Measurements from ENCODE around the gene CKAP5. TPM values are rescaled to one million over a fixed set of nuclear protein-coding genes. Genes with fewer than 3 reads are reported as not detected.
A peak's percentile ranks its signal among the peaks of the same experiment; 100 is the strongest.

CKAP5 gene
- 106 and 123 TPM in 2 replicates for total RNA-seq (2014; rRNA removed; shearing (Covaris generic))

DNA sequence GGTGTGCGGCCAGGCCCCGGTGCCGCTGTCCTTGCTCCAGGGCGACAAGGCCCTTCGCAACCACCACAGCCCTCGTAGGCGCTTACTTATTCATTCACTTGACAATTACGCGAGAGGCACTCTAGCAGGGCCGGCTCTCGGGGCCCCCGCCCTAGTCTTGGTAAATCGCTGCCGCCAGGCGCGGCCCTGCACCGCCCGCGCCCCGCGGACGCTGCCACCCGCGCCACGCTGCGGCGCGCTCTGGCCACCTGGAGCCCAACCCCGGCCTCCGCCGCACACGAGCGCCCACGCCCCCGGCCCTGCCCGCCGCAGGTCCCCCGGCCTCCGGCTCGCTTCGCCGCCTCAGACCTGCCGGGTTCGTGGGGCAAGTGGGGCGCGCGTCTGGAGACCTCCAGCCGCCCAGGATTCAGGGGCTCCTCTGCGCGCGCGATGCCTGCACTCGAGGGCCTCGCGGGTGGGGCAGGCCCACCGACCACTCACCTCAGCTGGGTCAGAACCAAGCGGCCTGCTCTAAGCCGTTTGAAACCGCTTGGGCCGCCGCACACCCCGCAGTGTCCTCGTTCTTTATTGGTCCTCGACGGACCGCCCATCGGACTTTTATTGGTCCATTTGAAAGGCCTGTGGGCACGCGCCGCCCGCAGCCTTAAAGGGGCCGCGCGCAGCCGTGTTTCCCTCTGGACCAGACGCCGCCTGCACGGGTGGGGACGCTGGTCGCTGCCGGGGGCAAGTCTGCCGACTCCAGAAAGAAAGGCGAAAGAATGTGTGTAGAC is at the start of gene CKAP5:
TSS of gene CKAP5 (minus strand) at position 541 of the 770 bp plus-strand sequence. CDS start 25,049 bp downstream, outside the sequence.
- no peaks in the 10 kb centered on the region for H3K9me3 ChIP-seq (replicated peaks)
- peaks cover 22% of the 10 kb centered on the region for H3K4me1 ChIP-seq (replicated peaks)
- peak within 1 kb of the TSS; percentile 97 for H3K4me3 ChIP-seq
- H3K36me3 ChIP-seq: peaks cover 24% of the 10 kb centered on the region
- peak within 1 kb of the TSS; percentile 94 for H3K27ac ChIP-seq
- peak; percentile 86 to 91 for DNase-seq (ENCODE audit: low read depth in 1 of 2, low spot score in 2 of 2)
- H3K27me3 ChIP-seq (replicated peaks): no peaks in the 10 kb centered on the region

DNA sequence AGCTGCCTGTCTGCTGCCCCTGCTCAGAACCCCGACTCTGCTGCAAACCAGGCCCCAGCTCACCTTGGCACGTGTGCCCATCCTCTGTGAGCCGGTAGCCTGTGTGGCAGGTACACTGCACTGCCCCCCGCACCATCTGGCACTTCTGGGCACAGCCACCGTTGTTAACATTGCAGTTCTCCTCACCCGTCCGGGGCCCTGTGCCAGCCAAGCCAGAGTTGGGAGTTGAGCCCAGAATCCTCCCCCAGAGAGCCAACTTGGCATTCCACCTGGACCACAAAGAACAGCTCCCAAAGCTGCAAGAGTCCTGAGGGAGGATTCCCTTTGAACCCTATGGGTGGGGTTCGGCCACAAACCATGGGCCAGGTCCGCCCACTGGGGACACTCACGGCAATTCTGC is 49.7 kb upstream of the CKAP5 start:
- Histone ChIP-seq H3K27me3 (replicated peaks) (no peaks in the 10 kb centered on the region), H3K27ac (no peak overlapping the region), H3K9me3 (replicated peaks) (no peaks in the 10 kb centered on the region), H3K4me3 (no peak overlapping the region), H3K4me1 (replicated peaks) (no peaks in the 10 kb centered on the region), H3K36me3 (no peaks in the 10 kb centered on the region)
- no peak for DNase-seq (ENCODE audit: low read depth in 1 of 2, low spot score in 2 of 2)

DNA sequence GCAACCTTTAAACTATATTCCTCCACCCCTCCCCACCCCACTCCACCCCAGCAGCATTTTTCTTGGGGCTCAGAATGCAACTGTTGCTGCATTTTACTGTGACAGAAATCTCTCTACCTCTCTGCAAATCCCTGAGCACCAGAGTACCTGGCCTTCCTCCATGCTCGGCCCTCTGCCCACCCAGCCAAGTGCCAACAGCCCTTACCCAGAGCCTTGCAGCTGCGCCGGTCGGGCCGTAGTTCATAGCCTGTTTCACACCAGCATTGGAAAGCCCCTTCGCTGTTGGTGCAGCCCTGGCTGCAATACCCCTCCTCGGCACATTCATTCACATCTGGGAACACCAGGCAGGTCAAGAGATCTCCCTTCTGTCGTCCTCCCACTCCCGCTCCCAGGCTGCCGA is 48.9 kb upstream of the CKAP5 start:
- H3K36me3 ChIP-seq: no peaks in the 10 kb centered on the region
- no peaks in the 10 kb centered on the region for H3K27me3 ChIP-seq (replicated peaks)
- DNase-seq (ENCODE audit: low read depth in 1 of 2, low spot score in 2 of 2): no peak
- no peaks in the 10 kb centered on the region for H3K4me1 ChIP-seq (replicated peaks)
- H3K27ac ChIP-seq: no peak overlapping the region
- H3K9me3 ChIP-seq (replicated peaks): no peaks in the 10 kb centered on the region
- H3K4me3 ChIP-seq: no peak overlapping the region

DNA sequence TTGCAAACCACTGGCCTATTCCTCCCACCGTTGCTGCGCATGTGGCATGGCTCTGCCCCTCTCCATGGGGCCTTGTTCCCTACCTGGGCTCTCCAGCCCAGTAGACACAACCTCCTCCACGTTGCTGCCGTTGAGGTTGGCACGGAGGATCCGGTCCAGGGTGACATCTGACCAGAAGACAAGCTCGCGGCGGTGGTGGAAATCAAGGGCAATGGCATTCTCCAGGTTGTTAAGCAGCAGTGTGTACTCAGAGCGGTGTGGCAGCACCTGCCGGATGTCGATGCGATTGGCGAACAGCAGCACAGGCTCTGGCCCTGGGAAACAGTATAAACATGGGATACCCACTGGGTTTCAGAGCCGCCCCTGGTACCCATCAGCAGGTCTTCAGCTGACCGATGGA is 48.4 kb upstream of the CKAP5 start:
- no peaks in the 10 kb centered on the region for H3K4me1 ChIP-seq (replicated peaks)
- H3K36me3 ChIP-seq: no peaks in the 10 kb centered on the region
- no peak overlapping the region for H3K4me3 ChIP-seq

DNA sequence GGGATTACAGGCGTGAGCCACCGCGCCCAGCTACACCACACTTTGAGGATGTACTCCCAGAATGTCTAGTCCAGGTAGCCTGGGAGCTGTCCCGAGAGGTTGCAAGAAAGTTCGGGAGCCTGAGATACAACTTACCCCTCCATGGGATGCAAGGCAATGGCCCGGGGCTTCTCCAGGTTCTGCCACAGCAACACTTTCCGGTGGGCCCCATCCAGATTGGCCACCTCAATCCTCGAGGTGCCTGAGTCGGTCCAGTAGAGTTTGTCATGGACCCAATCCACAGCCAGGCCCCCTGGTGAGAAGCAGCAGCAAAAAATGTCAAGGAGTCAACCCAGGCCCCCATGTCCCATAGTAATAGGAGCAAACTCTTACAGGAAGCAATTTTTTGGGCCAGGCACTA is 46.8 kb upstream of the CKAP5 start:
- Histone ChIP-seq H3K36me3 (no peaks in the 10 kb centered on the region), H3K4me3 (no peak overlapping the region), H3K27ac (no peak overlapping the region), H3K27me3 (replicated peaks) (no peaks in the 10 kb centered on the region), H3K9me3 (replicated peaks) (no peaks in the 10 kb centered on the region), H3K4me1 (replicated peaks) (no peaks in the 10 kb centered on the region)
- DNase-seq (ENCODE audit: low read depth in 1 of 2, low spot score in 2 of 2): no peak

More for the DNA sequence above, 48.4 kb upstream of the CKAP5 start:
- Histone ChIP-seq H3K27me3 (replicated peaks) (no peaks in the 10 kb centered on the region), H3K27ac (no peak overlapping the region), H3K9me3 (replicated peaks) (no peaks in the 10 kb centered on the region)
- no peak for DNase-seq (ENCODE audit: low read depth in 1 of 2, low spot score in 2 of 2)

DNA sequence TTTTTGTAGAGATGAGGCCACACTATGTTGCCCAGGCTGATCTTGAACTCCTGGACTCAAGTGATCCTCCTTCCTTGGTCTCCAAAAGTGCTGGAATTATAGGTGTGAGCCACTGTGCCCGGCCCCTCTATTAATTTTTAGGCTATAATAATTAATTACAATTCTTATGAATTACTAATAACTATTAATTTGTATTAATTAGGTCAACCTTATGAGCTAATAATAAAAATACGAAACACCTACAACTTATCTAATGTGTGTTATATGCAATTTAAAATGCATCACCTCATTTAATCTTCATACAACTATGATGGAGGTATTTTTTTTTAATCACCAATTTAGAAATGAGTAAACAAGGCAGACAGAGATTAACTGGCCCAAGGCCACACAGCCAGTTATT is 46.0 kb upstream of the CKAP5 start:
- no peak overlapping the region for H3K4me3 ChIP-seq
- no peaks in the 10 kb centered on the region for H3K27me3 ChIP-seq (replicated peaks)
- no peak for DNase-seq (ENCODE audit: low read depth in 1 of 2, low spot score in 2 of 2)
- no peaks in the 10 kb centered on the region for H3K9me3 ChIP-seq (replicated peaks)
- H3K36me3 ChIP-seq: no peaks in the 10 kb centered on the region
- no peak overlapping the region for H3K27ac ChIP-seq
- H3K4me1 ChIP-seq (replicated peaks): no peaks in the 10 kb centered on the region

DNA sequence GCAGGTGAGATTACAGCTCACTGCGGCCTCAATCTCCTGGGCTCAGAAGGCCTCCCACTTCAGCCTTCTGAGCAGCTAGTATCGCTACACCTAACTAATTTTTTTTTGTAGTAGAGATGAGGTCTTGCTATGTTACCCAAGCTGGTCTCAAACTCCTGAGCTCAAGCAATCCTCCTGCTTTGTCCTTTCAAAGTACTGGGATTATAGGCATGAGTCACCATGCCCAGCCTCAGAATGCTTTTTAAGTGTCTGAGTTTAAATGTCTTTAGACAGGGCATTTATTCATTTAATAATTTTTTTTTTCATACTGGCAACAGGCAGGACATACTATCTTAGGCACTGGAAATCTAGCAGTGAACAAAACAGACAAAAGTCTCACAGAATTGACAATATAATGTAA is 44.6 kb upstream of the CKAP5 start:
- no peaks in the 10 kb centered on the region for H3K4me1 ChIP-seq (replicated peaks)
- H3K9me3 ChIP-seq (replicated peaks): no peaks in the 10 kb centered on the region
- H3K27ac ChIP-seq: no peak overlapping the region
- no peak for DNase-seq (ENCODE audit: low read depth in 1 of 2, low spot score in 2 of 2)
- H3K4me3 ChIP-seq: no peak overlapping the region
- no peaks in the 10 kb centered on the region for H3K36me3 ChIP-seq
- H3K27me3 ChIP-seq (replicated peaks): no peaks in the 10 kb centered on the region

DNA sequence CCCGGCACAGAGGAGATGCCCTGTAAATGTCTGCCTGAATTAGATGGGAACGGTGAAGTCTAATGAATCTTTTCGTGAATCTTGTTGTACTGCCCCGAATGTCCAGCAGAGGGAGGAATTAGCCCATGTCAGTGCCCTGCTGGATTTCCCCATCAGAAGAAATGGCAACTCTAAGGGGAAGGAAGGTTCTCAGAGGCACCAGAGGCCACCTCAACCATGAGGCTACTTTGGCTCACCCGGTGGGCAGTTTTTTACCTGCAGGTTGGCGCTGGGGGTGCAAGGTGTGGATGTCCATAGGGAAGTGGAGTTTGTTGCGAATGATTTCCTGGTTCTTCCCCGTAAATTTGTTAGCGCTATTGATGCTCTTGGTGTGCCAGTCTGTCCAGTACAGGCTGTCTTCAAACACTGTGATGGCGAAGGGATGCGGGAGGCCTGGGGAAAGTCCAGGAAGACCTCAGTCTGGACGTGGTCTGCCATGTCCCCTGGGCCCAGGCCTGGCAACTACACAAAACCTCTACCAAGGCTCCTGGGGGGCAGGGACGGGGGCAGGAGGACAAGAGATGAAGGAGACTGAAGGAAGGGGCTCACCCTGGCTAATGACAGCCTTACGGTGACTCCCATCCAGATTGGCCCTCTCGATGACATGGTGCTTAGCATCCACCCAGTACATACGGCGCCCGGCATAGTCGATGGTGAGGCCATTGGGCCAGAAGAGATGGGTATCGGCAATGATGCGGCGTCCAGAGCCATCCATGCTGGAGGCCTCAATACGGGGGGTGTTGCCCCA is 43.8 kb upstream of the CKAP5 start:
- peak; percentile 54 to 73 for DNase-seq (ENCODE audit: low read depth in 1 of 2, low spot score in 2 of 2)
- H3K4me1 ChIP-seq (replicated peaks): no peaks in the 10 kb centered on the region
- H3K36me3 ChIP-seq: no peaks in the 10 kb centered on the region

DNA sequence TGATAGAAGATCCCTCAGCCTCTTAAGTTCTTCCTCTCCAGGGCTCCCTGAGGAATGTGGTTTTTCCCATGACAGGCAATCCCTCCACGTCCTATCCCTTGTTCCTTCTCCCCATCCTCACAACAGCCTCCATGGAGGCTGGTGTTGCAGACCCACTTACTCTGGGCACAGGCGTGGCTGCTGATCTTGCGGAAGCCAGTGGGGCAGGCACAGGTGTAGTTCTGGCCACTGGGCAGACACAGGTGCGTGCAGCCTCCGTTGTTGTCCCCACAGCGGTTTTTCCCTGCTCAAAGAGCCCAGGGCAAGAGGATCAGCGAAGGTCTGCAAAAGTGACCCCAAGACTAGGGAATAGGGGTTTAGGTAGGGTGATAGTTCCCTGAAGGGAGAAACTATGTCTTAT is 43.2 kb upstream of the CKAP5 start:
- Histone ChIP-seq H3K36me3 (no peaks in the 10 kb centered on the region), H3K9me3 (replicated peaks) (no peaks in the 10 kb centered on the region), H3K27me3 (replicated peaks) (no peaks in the 10 kb centered on the region), H3K4me3 (no peak overlapping the region), H3K4me1 (replicated peaks) (no peaks in the 10 kb centered on the region), H3K27ac (no peak overlapping the region)
- DNase-seq (ENCODE audit: low read depth in 1 of 2, low spot score in 2 of 2): no peak

More for the DNA sequence above, 43.8 kb upstream of the CKAP5 start:
- Histone ChIP-seq H3K9me3 (replicated peaks) (no peaks in the 10 kb centered on the region), H3K27me3 (replicated peaks) (no peaks in the 10 kb centered on the region), H3K27ac (no peak overlapping the region), H3K4me3 (no peak overlapping the region)

DNA sequence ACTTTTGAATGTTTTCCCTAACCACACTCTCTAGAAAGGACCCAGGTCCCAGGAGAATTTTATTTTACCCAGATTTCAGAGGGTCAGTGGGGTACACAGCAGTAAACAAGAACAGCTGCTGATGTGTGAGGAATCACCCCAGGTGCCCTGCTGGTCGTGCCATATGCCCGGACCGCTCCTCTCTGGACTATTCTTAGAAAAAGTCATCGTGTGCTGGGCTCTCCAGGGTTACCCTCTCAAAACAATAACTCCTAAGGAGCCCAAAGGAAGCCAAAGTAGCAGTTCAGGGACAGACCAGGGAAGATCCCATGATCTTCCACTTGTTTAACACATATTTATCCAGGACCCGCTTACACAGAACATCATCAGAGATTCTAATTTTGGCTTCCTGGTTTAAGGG is 42.6 kb upstream of the CKAP5 start:
- no peak for DNase-seq (ENCODE audit: low read depth in 1 of 2, low spot score in 2 of 2)
- H3K27ac ChIP-seq: no peak overlapping the region
- H3K4me3 ChIP-seq: no peak overlapping the region
- H3K27me3 ChIP-seq (replicated peaks): no peaks in the 10 kb centered on the region
- no peaks in the 10 kb centered on the region for H3K36me3 ChIP-seq
- H3K9me3 ChIP-seq (replicated peaks): no peaks in the 10 kb centered on the region
- H3K4me1 ChIP-seq (replicated peaks): no peaks in the 10 kb centered on the region

DNA sequence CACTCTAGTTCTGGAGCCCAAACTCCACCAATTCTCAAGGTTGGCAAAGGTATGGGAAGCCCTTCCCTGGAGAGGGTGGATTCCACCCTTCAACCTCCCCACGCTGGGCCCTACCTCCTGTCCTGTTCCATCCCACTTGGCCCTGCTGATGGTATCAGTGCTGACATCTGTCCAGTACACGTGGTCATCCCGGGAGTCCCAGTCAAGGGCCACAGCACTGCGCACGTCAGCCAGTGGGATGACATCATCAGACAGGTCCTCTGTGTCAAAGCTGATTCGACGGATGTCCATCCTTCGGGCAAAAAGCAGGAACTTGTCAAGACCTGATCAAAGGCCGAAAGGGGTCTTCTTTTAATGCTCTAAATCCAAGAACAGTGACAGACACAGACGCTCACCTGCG is 40.1 kb upstream of the CKAP5 start:
- no peak overlapping the region for H3K27ac ChIP-seq
- H3K4me3 ChIP-seq: no peak overlapping the region
- no peak for DNase-seq (ENCODE audit: low read depth in 1 of 2, low spot score in 2 of 2)
- H3K36me3 ChIP-seq: no peaks in the 10 kb centered on the region
- no peaks in the 10 kb centered on the region for H3K4me1 ChIP-seq (replicated peaks)
- H3K27me3 ChIP-seq (replicated peaks): no peaks in the 10 kb centered on the region
- no peaks in the 10 kb centered on the region for H3K9me3 ChIP-seq (replicated peaks)

DNA sequence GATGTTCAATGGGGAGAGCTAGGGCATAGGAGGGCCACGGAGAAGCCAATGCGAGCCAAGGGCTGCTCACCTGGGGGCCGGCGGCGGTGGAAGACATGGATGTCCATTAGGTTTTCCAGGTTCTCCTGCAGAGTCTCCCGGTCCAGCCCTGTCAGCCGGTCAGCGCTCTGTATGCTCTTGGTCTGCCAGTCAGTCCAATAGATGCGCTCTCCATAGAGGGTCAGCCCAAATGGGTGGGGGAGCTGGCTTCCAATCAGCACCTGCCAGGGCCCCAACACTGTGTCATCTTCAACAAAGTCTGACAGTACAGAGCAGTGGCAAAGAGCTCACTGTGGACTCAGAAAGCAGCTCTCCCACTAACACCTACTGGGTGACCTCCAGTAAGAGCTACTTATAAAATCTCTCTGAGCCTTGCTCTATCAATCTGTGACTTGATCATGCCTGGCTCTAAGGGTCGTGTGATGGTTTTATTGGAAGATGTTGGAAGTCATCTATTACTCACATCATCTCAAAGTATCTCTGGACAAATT is 33.0 kb upstream of the CKAP5 start:
- no peak overlapping the region for H3K27ac ChIP-seq
- DNase-seq (ENCODE audit: low read depth in 1 of 2, low spot score in 2 of 2): no peak

DNA sequence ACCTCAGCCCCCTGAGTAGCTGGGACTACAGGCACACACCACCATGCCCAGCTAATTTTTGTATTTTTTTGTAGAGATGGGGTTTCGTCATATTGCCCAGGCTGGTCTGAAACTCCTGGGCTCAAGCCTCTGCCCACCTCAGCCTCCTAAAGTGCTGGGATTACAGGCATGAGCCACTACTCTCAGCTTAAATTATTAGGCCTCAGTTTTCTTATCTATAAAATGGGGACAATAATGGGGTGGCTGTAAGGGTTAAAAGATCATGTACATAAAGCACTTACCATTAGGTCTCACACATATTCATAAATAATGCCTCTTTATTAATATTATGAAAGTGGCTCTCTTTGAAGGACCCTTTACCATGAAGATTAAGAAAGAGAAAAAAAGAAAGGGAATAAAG is 31.5 kb upstream of the CKAP5 start:
- Histone ChIP-seq H3K9me3 (replicated peaks) (no peaks in the 10 kb centered on the region), H3K27me3 (replicated peaks) (no peaks in the 10 kb centered on the region), H3K36me3 (no peaks in the 10 kb centered on the region), H3K27ac (no peak overlapping the region), H3K4me1 (replicated peaks) (no peaks in the 10 kb centered on the region), H3K4me3 (no peak overlapping the region)
- no peak for DNase-seq (ENCODE audit: low read depth in 1 of 2, low spot score in 2 of 2)

More for the DNA sequence above, 33.0 kb upstream of the CKAP5 start:
- H3K36me3 ChIP-seq: no peaks in the 10 kb centered on the region
- no peaks in the 10 kb centered on the region for H3K27me3 ChIP-seq (replicated peaks)
- no peak overlapping the region for H3K4me3 ChIP-seq
- H3K4me1 ChIP-seq (replicated peaks): no peaks in the 10 kb centered on the region
- H3K9me3 ChIP-seq (replicated peaks): no peaks in the 10 kb centered on the region

DNA sequence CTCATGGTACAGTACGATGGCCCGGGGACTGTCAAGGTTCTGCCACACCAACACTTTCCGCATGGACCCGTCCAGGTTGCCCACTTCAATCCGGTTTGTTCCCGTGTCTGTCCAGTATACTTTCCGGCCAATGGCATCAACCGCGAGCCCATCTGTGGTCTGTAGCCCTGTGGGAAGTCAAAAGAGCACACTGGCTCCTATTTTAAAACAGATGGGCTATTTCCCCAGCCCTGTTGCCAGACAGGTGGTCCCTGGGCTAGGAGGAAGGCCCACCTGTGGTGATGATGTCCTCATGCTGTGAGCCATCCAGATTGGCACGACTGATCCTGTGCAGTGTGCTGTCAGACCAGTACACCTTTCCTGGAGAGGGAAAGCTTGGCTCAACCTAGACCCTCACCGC is 30.4 kb upstream of the CKAP5 start:
- H3K4me3 ChIP-seq: no peak overlapping the region
- H3K4me1 ChIP-seq (replicated peaks): no peaks in the 10 kb centered on the region
- no peaks in the 10 kb centered on the region for H3K9me3 ChIP-seq (replicated peaks)
- no peaks in the 10 kb centered on the region for H3K36me3 ChIP-seq
- DNase-seq (ENCODE audit: low read depth in 1 of 2, low spot score in 2 of 2): no peak
- no peak overlapping the region for H3K27ac ChIP-seq
- no peaks in the 10 kb centered on the region for H3K27me3 ChIP-seq (replicated peaks)
